WTC11 (cell line): Measurements from ENCODE around the gene AUP1.

Source experiments
- ATF1 ChIP-seq: sonication (generic); formaldehyde crosslinking; IDR thresholded peaks from 2 replicates; pipeline ENCODE4 v1.8.1; 2023; ENCODE audit warnings: mild to moderate bottlenecking, moderate library complexity, missing genetic modification reagents
- ESRRA ChIP-seq: sonication (generic); formaldehyde crosslinking; IDR thresholded peaks from 2 replicates; pipeline ENCODE4 v1.8.1; 2022; ENCODE audit warnings: mild to moderate bottlenecking, missing genetic modification reagents, borderline replicate concordance
- FOXP1 ChIP-seq: sonication (generic); formaldehyde crosslinking; IDR thresholded peaks from 2 replicates; pipeline ENCODE4 v1.8.0; 2022; ENCODE audit warnings: missing genetic modification reagents, mild to moderate bottlenecking, moderate library complexity, borderline replicate concordance
- NR3C1 ChIP-seq: sonication (generic); formaldehyde crosslinking; conservative IDR thresholded peaks from 2 replicates; pipeline ENCODE4 v1.8.1; 2023; ENCODE audit warnings: low read depth, mild to moderate bottlenecking, missing genetic modification reagents
- TF ChIP-seq, protein P1 (sequence below): fragments of 200-600 bp; IDR thresholded peaks from 2 replicates; pipeline ENCODE4 v1.8.0; 2022; ENCODE audit warnings: antibody characterized with exemption
- TF ChIP-seq, protein P2 (sequence below): fragments of 250-450 bp; sonication (Bioruptor Pico); IDR thresholded peaks from 2 replicates; pipeline ENCODE4 v1.9.0; 2021; ENCODE audit warnings: mild to moderate bottlenecking
- TF ChIP-seq, protein P3 (sequence below): sonication (generic); formaldehyde crosslinking; IDR thresholded peaks from 2 replicates; pipeline ENCODE4 v1.8.1; 2022; ENCODE audit warnings: mild to moderate bottlenecking, moderate library complexity, missing genetic modification reagents
- TF ChIP-seq, protein P4 (sequence below): sonication (generic); formaldehyde crosslinking; IDR thresholded peaks from 2 replicates; pipeline ENCODE4 v1.8.1; 2022; ENCODE audit warnings: low read depth, mild to moderate bottlenecking, moderate library complexity, missing genetic modification reagents, borderline replicate concordance

GRCh38 chr2:74493546-74493945, 36.0 kb downstream of the AUP1 start:
- TF ChIP-seq NR3C1 (CRISPR knock-in tag) (no peak), FOXP1 (no peak), ATF1 (no peak), ESRRA (no peak)
- TF ChIP-seq, protein P1, sequence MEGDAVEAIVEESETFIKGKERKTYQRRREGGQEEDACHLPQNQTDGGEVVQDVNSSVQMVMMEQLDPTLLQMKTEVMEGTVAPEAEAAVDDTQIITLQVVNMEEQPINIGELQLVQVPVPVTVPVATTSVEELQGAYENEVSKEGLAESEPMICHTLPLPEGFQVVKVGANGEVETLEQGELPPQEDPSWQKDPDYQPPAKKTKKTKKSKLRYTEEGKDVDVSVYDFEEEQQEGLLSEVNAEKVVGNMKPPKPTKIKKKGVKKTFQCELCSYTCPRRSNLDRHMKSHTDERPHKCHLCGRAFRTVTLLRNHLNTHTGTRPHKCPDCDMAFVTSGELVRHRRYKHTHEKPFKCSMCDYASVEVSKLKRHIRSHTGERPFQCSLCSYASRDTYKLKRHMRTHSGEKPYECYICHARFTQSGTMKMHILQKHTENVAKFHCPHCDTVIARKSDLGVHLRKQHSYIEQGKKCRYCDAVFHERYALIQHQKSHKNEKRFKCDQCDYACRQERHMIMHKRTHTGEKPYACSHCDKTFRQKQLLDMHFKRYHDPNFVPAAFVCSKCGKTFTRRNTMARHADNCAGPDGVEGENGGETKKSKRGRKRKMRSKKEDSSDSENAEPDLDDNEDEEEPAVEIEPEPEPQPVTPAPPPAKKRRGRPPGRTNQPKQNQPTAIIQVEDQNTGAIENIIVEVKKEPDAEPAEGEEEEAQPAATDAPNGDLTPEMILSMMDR: no peak
- TF ChIP-seq, protein P2, sequence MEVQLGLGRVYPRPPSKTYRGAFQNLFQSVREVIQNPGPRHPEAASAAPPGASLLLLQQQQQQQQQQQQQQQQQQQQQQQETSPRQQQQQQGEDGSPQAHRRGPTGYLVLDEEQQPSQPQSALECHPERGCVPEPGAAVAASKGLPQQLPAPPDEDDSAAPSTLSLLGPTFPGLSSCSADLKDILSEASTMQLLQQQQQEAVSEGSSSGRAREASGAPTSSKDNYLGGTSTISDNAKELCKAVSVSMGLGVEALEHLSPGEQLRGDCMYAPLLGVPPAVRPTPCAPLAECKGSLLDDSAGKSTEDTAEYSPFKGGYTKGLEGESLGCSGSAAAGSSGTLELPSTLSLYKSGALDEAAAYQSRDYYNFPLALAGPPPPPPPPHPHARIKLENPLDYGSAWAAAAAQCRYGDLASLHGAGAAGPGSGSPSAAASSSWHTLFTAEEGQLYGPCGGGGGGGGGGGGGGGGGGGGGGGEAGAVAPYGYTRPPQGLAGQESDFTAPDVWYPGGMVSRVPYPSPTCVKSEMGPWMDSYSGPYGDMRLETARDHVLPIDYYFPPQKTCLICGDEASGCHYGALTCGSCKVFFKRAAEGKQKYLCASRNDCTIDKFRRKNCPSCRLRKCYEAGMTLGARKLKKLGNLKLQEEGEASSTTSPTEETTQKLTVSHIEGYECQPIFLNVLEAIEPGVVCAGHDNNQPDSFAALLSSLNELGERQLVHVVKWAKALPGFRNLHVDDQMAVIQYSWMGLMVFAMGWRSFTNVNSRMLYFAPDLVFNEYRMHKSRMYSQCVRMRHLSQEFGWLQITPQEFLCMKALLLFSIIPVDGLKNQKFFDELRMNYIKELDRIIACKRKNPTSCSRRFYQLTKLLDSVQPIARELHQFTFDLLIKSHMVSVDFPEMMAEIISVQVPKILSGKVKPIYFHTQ (CRISPR knock-in tag): no peak
- TF ChIP-seq, protein P3, sequence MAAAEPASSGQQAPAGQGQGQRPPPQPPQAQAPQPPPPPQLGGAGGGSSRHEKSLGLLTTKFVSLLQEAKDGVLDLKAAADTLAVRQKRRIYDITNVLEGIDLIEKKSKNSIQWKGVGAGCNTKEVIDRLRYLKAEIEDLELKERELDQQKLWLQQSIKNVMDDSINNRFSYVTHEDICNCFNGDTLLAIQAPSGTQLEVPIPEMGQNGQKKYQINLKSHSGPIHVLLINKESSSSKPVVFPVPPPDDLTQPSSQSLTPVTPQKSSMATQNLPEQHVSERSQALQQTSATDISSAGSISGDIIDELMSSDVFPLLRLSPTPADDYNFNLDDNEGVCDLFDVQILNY (CRISPR knock-in tag): no peak
- TF ChIP-seq, protein P4, sequence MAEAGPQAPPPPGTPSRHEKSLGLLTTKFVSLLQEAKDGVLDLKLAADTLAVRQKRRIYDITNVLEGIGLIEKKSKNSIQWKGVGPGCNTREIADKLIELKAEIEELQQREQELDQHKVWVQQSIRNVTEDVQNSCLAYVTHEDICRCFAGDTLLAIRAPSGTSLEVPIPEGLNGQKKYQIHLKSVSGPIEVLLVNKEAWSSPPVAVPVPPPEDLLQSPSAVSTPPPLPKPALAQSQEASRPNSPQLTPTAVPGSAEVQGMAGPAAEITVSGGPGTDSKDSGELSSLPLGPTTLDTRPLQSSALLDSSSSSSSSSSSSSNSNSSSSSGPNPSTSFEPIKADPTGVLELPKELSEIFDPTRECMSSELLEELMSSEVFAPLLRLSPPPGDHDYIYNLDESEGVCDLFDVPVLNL (CRISPR knock-in tag): no peak
